WTC11 (cell line): ENCODE results near the gene UGT1A4. TPM values are rescaled to one million over a fixed set of nuclear protein-coding genes. Genes with fewer than 3 reads are reported as not detected.

Source experiments
- ATAC-seq: fragments of 200-7000 bp; cut with Tn5 transposase; 2 replicates; pipeline ENCODE4 v1.10.0; 2021; ENCODE audit warnings: mild to moderate bottlenecking, moderate library complexity
- CTCF ChIA-PET: fragments of 300-600 bp; sonication (Branson Sonifier 250); formaldehyde crosslinking; loops from one replicate; lab custom pipeline; 2021; ENCODE audit warnings: antibody characterized with exemption; lab: Charles Lee
- POLR2A ChIA-PET: fragments of 350-600 bp; sonication (Branson Sonifier 250); formaldehyde crosslinking; loops from one replicate; lab custom pipeline; 2021; ENCODE audit warnings: antibody characterized with exemption; lab: Charles Lee
- DNase-seq: peaks from one replicate; pipeline ENCODE4 v3.0.0; 2021; ENCODE audit warnings: low spot score
- H3K27ac Mint-ChIP-seq: 2 replicates; pipeline ENCODE4 v1.8.0; 2021; ENCODE audit warnings: mixed read lengths
- H3K27me3 Mint-ChIP-seq: 2 replicates; pipeline ENCODE4 v1.8.0; 2021; ENCODE audit warnings: low read depth, mild to moderate bottlenecking, moderate library complexity, mixed read lengths
- H3K36me3 Mint-ChIP-seq: 2 replicates; pipeline ENCODE4 v1.8.0; 2021; ENCODE audit warnings: mixed read lengths
- H3K4me1 Mint-ChIP-seq: 2 replicates; pipeline ENCODE4 v1.8.0; 2022; ENCODE audit warnings: mixed read lengths
- H3K4me3 Mint-ChIP-seq: 2 replicates; pipeline ENCODE4 v1.8.0; 2021; ENCODE audit warnings: mild to moderate bottlenecking, moderate library complexity, mixed read lengths
- H3K9me3 Mint-ChIP-seq: 2 replicates; pipeline ENCODE4 v1.8.0; 2021; ENCODE audit warnings: mixed read lengths
- AFF4 ChIP-seq: sonication (generic); formaldehyde crosslinking; IDR thresholded peaks from 2 replicates; pipeline ENCODE4 v1.8.1; 2023; ENCODE audit warnings: mild to moderate bottlenecking, missing genetic modification reagents, borderline replicate concordance
- AR ChIP-seq: fragments of 250-450 bp; sonication (Bioruptor Pico); IDR thresholded peaks from 2 replicates; pipeline ENCODE4 v1.9.0; 2021; ENCODE audit warnings: mild to moderate bottlenecking
- ARID4B ChIP-seq: sonication (generic); formaldehyde crosslinking; IDR thresholded peaks from 2 replicates; pipeline ENCODE4 v1.8.0; 2023; ENCODE audit warnings: missing genetic modification reagents, mild to moderate bottlenecking, borderline replicate concordance
- ATF2 ChIP-seq: sonication (generic); formaldehyde crosslinking; IDR thresholded peaks from 2 replicates; pipeline ENCODE4 v1.8.1; 2022; ENCODE audit warnings: low read depth, missing genetic modification reagents, borderline replicate concordance
- CREB1 ChIP-seq: sonication (generic); formaldehyde crosslinking; IDR thresholded peaks from 2 replicates; pipeline ENCODE4 v1.8.0; 2023; ENCODE audit warnings: mild to moderate bottlenecking, missing genetic modification reagents
- E2F4 ChIP-seq: sonication (generic); formaldehyde crosslinking; IDR thresholded peaks from 2 replicates; pipeline ENCODE4 v1.8.1; 2022; ENCODE audit warnings: low read depth, mild to moderate bottlenecking, moderate library complexity, missing genetic modification reagents, borderline replicate concordance
- FOXJ3 ChIP-seq: sonication (generic); formaldehyde crosslinking; IDR thresholded peaks from 2 replicates; pipeline ENCODE4 v1.9.0; 2021; ENCODE audit warnings: missing genetic modification reagents, mild to moderate bottlenecking, borderline replicate concordance
- FOXK1 ChIP-seq: sonication (generic); formaldehyde crosslinking; IDR thresholded peaks from 2 replicates; pipeline ENCODE4 v1.8.0; 2022; ENCODE audit warnings: mild to moderate bottlenecking, moderate library complexity, missing genetic modification reagents
- MLX ChIP-seq: sonication (generic); formaldehyde crosslinking; IDR thresholded peaks from 2 replicates; pipeline ENCODE4 v1.8.1; 2023; ENCODE audit warnings: mild to moderate bottlenecking, missing genetic modification reagents, moderate library complexity
- MXD4 ChIP-seq: fragments of 250-450 bp; sonication (Bioruptor Pico); IDR thresholded peaks from 2 replicates; pipeline ENCODE4 v1.8.0; 2021; ENCODE audit warnings: mild to moderate bottlenecking, moderate library complexity, borderline replicate concordance
- PRRX2 ChIP-seq: fragments of 250-450 bp; sonication (Bioruptor Pico); IDR thresholded peaks from 2 replicates; pipeline ENCODE4 v1.8.0; 2021; ENCODE audit warnings: mild to moderate bottlenecking
- SMAD3 ChIP-seq: sonication (generic); formaldehyde crosslinking; IDR thresholded peaks from 2 replicates; pipeline ENCODE4 v1.8.0; 2022; ENCODE audit warnings: missing genetic modification reagents, mild to moderate bottlenecking, borderline replicate concordance
- USF1 ChIP-seq: sonication (generic); formaldehyde crosslinking; IDR thresholded peaks from 2 replicates; pipeline ENCODE4 v1.8.0; 2022; ENCODE audit warnings: mild to moderate bottlenecking, missing genetic modification reagents
- ZNF232 ChIP-seq: sonication (generic); formaldehyde crosslinking; IDR thresholded peaks from 2 replicates; pipeline ENCODE4 v1.8.0; 2022; ENCODE audit warnings: mild to moderate bottlenecking, missing genetic modification reagents
- ZNF281 ChIP-seq: sonication (generic); formaldehyde crosslinking; IDR thresholded peaks from 2 replicates; pipeline ENCODE4 v1.8.0; 2023; ENCODE audit warnings: mild to moderate bottlenecking, missing genetic modification reagents
- ZNF317 ChIP-seq: sonication (generic); formaldehyde crosslinking; IDR thresholded peaks from 2 replicates; pipeline ENCODE4 v1.8.1; 2023; ENCODE audit warnings: low read depth, mild to moderate bottlenecking, moderate library complexity, missing genetic modification reagents, borderline replicate concordance
- ZNF396 ChIP-seq: fragments of 250-450 bp; sonication (Bioruptor Pico); IDR thresholded peaks from 2 replicates; pipeline ENCODE4 v1.8.0; 2021; ENCODE audit warnings: mild to moderate bottlenecking, moderate library complexity, borderline replicate concordance
- ZNF416 ChIP-seq: fragments of 250-450 bp; sonication (Bioruptor Pico); IDR thresholded peaks from 2 replicates; pipeline ENCODE4 v1.9.0; 2021; ENCODE audit warnings: mild to moderate bottlenecking, inconsistent platforms
- total RNA-seq: library from RNA; stranded (reverse); gene quantifications from 3 replicates; pipeline ENCODE4 v1.2.3, GENCODE V29; 2021

UGT1A4 gene
- total RNA-seq, 1 experiment from 2014 or later = 0.22 TPM

- POLR2A ChIA-PET = no interaction called here
- no peak overlapping the region for H3K27ac Mint-ChIP-seq
- no peak overlapping the region for H3K4me3 Mint-ChIP-seq
- H3K36me3 Mint-ChIP-seq = no peaks in the 10 kb centered on the region
- H3K27me3 Mint-ChIP-seq = no peaks in the 10 kb centered on the region; the same call in 1 of the 2 replicates
- no peaks in the 10 kb centered on the region; the same call in 1 of the 2 replicates for H3K9me3 Mint-ChIP-seq
- ATAC-seq (no peak), DNase-seq (no peak)
- 0 out of 2 replicates have a peak, but pooled peaks cover under 1% of the 10 kb centered on the region for H3K4me1 Mint-ChIP-seq
- CTCF ChIA-PET = no interaction called here
- TF ChIP-seq MLX (CRISPR knock-in tag) (no peak), MXD4 (CRISPR knock-in tag) (no peak), USF1 (no peak), ZNF232 (no peak), ZNF317 (no peak), FOXK1 (CRISPR knock-in tag) (no peak), E2F4 (CRISPR knock-in tag) (no peak), AR (CRISPR knock-in tag) (no peak), CREB1 (CRISPR knock-in tag) (no peak), ZNF281 (CRISPR knock-in tag) (no peak), PRRX2 (no peak), ARID4B (CRISPR knock-in tag) (no peak), FOXJ3 (no peak), ATF2 (CRISPR knock-in tag) (no peak), ZNF416 (CRISPR knock-in tag) (no peak), SMAD3 (CRISPR knock-in tag) (no peak), AFF4 (CRISPR knock-in tag) (no peak), ZNF396 (CRISPR knock-in tag) (no peak)
These were observed 12.5 kb upstream of the UGT1A4 start for GRCh38 chr2:233705911-233706506.
